ENCODE measurements around the gene SERPINA5.

- TF ChIP-seq CTCF (conservative IDR thresholded peaks at IDR 0.05): no peak
- no peak for TF ChIP-seq EZH2 (IDR thresholded peaks at IDR 0.05; ENCODE audit: low read depth)
These were observed 39.8 kb upstream of the SERPINA5 start for GRCh38 chr14:94541234-94541975.

Measured in PC-9 (cell line).